GM08714 (cell line): Measurements from ENCODE around the gene CGB1.
A peak's percentile ranks its signal among the peaks of the same experiment; 100 is the strongest.
"Not testable (repeated sequence)": the region's sequence is repeated elsewhere in the genome, so short reads cannot be mapped to it uniquely, and the experiment has no call there.

ENCODE experiments used
- H3K4me3 ChIP-seq: fragments of 200-500 bp; sonication (Bioruptor generic); 2 replicates; pipeline ENCODE4 v1.5.1; 2014; ENCODE audit warnings: mild to moderate bottlenecking, low read length, inconsistent platforms
- ZNF274 ChIP-seq: IDR thresholded peaks from 2 replicates; pipeline ENCODE4 v1.6.1; 2012; ENCODE audit warnings: mild to moderate bottlenecking, low read depth, low read length

The CGB1 gene

DNA sequence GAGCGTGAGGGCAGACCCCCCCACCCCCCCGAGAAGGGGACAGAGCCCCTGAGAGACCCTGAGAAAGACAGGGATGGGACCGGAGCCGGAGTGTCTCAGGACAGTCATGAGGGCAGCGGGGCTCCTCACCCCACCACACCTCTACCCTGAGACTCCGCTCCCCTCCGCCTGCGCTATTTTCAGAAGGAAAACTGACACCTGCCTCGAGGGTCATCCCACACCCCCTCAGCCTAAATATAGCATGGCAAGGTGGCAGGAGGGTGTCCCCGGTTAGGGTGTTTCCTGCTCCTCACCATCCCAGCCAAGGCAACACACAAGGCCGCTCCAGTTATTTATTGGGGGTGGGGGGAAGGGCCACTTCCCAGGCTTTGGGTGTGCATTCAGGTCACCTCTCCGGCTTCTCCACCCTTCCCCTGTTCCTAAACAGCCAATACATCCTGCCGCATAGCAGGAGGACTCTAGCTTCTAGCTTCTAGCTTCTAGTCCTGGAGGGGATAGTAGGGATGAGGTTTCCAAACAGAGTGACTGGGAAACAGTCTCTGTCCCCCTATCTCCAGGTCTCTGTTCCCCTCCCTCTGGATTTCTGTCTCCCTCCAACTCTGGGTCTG, 29.3 kb upstream of the CGB1 start:
- no peak for TF ChIP-seq ZNF274
- no peak overlapping the region for H3K4me3 ChIP-seq

DNA sequence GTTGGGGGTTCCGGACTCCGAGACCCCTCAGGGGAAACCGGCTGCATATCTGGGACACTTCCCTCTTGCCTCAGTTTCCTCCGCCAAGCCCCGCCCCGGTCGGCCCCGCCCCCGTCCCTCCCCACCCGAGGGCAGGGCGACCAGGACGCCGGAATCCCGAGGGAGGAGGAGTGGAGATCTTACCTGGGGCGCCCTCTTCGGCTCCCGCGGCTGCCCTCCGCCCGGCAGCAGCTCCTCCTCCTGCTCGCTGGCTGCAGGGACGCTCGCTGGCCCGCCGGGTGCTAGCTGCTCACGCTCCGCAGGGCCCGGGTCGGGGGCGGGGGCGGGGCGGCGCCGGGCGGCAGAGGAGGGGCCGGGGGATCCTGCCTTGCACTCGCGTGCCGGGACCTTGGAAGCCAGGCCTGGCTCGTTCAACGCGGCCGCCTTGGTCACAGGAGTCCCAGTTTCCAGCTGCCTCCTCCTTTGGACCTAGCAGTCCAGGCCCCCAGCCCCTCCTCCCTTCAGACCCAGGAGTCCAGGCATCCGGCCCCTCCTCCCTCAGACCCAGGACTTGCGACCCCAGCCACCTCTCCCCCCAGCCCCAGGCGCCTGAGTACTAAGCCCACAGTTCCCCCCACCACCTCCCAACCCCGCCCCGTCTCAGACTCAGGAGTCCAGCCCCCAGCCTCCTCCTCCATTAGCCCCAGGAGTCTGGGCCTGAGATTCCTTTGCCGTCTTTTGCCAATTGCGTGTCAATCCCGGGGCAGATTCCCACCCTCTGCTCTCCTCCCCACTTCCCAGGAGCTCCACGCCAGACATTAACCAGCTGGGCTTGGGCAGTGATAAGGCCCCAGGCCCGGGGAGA, 28.3 kb upstream of the CGB1 start, which contains the start of gene NTF4:
Gene NTF4 (minus strand): TSS at position 51 of the 844 bp plus-strand sequence. CDS start 2,821 bp downstream, outside the sequence.
- no peak for TF ChIP-seq ZNF274
- no peak within 1 kb of the TSS for H3K4me3 ChIP-seq

DNA sequence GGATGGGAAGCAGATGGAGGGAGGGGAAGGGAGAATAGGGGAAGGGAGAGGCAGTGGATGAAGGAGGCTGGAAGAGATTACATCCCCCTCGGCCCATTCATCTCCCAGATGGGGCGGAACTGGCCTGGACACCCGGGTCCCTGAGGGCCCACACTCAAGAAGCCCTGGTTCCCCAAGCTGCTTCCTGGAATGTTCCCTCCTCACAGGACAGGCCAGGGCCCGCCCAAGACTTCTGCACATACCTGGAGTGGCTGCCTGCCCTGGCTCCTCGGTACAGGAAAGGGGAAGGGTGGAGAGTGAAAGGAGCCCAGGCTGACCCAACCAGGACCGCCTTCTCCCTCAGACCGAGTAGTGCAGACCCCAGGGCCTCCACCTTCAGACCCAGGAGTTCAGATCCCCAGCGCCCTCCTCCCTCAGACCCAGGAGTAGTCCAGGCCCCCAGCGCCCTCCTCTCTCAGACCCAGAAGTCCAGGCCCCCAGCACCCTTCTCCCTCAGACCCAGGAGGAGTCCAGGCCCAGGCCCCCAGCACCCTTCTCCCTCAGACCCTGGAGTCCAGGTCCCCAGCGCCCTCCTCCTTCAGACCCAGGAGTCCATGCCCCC, 27.4 kb upstream of the CGB1 start:
- TF ChIP-seq ZNF274: no peak
- H3K4me3 ChIP-seq: no peak overlapping the region

DNA sequence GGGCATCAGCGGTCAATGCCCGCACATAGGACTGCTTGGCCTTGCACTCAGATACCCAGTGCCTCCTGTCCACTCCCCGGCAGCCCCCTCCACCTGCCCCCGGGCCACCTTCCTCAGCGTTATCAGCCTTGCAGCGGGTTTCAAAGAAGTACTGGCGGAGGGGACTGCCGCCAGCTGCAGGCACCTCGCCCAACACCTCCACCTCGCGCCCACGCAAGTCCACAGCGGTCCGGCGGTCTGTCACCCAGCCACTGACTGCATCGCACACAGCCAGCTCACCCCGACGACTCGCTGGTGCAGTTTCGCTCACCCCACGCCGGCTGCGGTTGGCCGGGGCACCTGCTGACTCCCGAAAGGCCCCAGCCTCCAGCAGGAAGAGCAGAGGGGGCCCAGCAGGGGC, 24.8 kb upstream of the CGB1 start:
- TF ChIP-seq ZNF274: no peak
- H3K4me3 ChIP-seq: no peak overlapping the region

DNA sequence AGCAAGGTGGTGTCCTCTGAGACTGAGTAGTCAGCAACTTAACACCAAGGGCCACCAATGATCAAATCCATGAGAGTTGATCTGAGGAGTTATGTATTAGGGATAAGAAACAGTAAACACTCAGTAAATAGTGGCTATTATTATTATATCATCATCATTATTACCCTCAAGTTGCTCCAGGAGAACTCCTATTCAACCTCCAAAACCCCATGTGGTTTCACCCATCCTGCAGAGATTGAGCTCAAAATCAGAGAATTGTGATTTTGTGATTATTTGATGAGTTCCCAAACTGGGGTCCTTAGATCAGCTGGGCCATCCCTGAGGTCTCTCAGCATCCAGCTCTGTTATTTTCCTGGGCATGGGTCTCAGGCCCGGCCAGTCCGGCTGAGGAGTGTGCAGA, 24.3 kb upstream of the CGB1 start:
- TF ChIP-seq ZNF274: no peak
- no peak overlapping the region for H3K4me3 ChIP-seq

DNA sequence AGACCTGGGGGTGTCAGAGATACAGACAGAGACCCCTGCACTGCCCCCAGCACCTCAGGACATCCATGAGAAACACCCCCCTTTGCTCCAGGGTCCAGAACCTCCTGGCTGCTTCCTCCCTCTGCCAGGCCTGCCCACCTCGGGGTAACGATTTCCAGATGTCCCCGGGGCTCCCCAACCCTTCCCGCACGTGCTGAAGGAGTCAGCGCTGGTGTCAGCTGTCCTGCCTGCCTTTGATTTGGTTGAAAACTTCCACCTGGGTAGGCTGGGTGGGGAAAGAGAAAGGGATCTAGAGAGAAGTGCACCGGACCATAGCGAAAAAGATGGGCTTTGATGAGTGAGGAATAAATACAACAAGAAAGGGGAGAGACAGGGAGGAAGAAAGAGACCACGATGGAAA, 22.4 kb upstream of the CGB1 start:
- H3K4me3 ChIP-seq: no peak overlapping the region
- no peak for TF ChIP-seq ZNF274

DNA sequence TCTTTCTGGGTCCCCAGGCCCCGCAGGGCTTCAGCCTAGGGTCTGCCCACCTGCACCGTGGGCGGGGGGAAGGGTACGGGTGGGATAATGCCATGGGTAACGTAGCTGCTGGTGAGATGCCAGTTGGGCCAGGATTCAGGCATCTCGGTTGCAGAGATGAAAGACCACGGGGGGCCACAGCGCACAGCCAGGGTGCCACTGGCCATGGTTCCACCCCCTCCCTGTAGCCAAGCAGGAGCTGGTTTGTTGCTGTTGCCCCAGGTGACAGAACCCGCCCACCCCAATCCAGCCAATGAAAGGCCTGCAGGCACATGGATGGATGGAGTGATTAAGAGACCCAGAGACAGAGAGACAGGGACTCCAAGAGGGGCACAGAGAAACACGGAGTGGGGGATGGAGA, 21.9 kb upstream of the CGB1 start:
- TF ChIP-seq ZNF274: no peak
- H3K4me3 ChIP-seq: no peak overlapping the region

DNA sequence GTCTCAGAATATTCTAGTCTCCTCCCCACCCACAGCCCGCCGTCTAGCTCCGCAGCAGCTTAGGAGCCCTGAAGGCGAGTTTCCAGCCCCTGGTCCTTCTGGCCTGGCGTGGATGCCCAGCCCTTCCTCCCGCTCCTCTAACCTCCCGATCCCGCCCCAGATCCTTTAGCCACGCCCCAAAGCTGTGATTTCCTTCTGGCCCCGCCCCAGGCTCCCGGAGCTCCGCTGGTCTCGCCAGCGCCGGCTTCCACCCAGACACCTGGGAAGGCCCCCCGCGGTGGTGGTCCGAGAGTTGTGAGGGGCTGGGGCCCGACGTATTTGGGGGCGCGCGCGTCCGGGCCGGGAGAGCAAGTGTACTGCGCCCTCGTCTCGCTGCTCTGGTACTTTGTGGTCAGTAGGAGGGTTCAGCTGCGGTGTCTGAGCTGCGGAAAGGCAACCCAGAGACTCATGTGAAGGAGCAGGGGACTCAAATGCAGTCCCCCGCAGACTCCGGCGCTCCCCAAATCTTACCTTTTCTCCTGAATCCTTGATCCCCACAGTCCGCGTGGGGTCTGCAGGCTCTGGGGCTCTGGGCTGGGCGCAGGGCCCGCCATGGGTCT, 21.0 kb upstream of the CGB1 start, which contains the start of gene CGB7:
Gene CGB7 (minus strand): TSS at position 114 of the 599 bp plus-strand sequence. CDS start 2,374 bp downstream, outside the sequence.
- no peak for TF ChIP-seq ZNF274
- no peak within 1 kb of the TSS; the same call in 1 of the 2 replicates for H3K4me3 ChIP-seq

DNA sequence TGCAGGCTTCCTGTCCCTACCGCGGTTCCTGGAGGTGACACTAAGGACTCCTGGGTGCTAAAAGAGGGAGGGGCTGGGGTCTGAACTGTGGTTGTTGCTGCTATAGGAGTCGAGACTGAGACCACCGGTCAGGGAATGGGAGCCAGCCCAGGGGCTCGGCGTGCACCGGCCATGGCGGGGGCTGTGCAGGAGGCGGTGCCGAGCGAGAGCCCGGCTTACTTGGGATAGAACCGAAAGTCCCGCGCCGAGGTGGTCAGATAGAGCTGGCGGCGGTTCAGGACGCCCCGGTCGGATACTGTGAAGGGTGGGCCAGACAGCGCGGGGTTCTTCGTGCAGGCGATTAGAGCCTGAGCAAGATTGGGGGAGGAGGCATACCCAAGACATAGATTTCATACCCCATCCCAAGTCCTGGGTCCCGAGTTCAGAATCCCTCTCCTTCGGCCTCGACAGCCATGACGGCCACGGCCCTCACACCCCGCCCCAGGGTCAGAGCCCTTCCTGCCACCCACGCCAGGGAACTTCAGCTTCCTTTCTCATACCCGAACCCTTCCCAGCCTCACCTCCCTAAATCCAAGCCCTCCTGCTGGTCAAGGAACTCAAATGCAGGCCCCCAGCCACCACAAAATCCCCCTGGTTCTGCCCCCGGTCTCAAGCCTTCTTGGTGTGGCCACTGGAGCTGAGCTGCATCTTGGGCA, 20.4 kb upstream of the CGB1 start:
- H3K4me3 ChIP-seq: not testable (repeated sequence)

DNA sequence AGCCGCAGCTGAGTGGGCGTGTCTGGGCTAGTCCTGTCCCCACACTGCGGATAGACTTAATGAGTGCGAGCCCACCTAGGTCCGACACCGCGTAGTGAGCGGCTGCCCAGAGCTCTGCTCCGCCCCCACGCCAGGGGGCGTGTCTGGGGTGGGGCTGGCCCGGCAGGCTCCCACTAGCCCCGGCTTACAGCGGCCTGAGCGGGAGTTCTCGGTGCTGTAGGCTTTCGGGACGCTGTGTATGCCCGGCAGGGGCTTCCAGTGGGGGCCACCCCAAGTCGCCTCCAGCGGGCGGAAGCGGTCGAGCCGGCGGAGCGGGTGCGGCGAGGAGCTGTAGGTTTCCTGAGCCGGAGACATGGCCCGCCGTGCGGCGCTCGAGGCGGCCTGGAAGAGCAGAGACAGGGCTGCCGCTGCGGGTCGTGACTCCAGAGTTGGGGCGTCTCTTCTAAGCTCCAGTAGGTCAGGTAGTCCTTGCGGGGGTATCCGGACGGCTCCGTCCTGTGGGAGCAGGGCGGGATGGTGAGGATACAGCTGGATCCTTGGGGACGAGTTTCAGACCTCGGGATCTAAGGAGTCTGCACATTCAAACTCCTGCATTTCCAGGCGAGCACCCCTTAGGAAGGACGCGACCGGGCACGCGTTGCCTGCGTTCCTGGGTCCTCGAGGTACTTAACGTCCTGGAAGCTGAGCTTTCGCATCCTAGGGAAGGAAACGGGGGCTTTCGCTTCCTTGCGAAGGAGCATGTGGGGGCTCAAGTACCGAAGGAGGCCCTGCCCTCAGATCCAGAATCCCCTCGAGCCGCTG, 19.6 kb upstream of the CGB1 start:
- peak overlapping the region; percentile 18; the same call in 1 of the 2 replicates for H3K4me3 ChIP-seq
- no peak for TF ChIP-seq ZNF274

DNA sequence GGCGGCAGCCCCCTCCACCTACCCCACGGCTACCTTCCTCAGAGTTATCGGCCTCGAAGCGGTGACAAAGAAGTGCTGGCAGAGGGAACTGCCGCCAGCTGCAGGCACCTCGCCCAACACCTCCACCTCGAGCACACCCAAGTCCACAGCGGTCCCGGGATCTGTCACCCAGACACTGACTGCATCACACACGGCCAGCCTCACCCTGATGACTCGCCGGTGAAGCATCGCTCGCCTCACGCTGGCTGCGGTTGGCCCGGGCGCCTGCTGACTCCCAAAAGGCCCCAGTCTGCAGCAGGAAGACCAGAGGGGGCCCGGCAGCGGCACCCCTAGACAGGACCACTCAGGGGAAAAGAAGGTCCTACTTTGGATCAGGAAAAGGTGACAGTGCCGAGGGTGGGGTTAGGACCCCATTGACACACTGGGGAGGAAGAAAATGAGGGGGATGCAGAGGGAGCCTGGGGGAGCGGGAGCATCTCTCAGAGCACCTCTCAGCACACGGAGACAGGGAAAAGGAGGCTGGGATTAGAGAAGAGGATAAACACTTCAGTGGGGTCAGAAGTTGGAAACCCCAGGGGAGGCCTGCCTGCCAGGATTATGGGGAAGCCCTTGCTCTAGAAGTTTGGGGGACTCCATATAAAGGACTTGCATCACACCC, 13.8 kb upstream of the CGB1 start:
- H3K4me3 ChIP-seq: not testable (repeated sequence)

DNA sequence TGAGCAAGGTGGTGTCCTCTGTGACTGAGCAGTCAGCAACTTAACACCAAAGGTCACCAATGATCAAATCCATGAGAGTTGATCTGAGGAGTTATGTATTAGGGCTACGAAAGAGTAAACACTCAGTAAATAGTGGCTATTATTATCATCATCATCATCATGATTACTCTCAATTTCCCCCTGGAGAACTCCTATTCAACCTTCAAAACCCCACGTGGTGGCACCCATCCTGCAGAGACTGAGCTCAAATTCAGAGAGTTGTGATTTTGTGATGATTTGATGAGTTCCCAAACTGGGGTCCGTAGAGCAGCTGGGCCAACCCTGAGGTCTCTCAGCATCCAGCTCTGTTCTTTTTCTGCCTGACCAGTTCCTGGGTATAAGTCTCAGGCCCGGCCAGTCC, 13.1 kb upstream of the CGB1 start:
- H3K4me3 ChIP-seq: not testable (repeated sequence)

DNA sequence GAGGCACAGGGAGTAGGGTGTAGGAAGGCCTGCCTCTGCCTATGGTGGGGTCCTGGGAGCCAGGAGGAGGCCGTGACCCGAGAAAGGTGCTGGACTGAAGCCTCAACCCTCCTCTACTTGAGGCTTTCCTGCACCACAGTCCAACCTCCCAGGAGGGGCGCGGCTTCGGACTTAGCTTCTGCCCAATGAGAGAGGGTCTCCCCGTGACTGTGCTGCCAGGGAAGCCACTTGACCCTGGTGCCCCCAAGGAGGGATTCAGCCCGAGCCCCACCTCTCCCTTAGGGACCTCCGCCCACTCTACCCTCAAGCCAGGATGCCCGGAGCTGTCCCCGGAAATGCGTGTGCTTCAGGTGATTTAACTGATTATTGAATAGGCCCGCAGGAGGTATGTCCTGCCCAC, 12.3 kb upstream of the CGB1 start, which contains the start of gene CGB8:
Gene CGB8 (minus strand): TSS at position 101 of the 400 bp plus-strand sequence. CDS start 372 bp downstream, outside the sequence.
- H3K4me3 ChIP-seq: not testable (repeated sequence)

DNA sequence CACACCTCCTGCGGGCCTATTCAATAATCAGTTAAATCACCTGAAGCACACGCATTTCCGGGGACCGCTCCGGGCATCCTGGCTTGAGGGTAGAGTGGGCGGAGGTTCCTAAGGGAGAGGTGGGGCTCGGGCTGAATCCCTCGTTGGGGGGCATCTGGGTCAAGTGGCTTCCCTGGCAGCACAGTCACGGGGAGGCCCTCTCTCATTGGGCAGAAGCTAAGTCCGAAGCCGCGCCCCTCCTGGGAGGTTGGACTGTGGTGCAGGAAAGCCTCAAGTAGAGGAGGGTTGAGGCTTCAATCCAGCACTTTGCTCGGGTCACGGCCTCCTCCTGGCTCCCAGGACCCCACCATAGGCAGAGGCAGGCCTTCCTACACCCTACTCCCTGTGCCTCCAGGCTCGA, 6.9 kb upstream of the CGB1 start, which contains the start of gene CGB5:
Gene CGB5 (plus strand): TSS at position 301 of the 400 bp plus-strand sequence. CDS start 362 bp downstream, outside the sequence.
- not testable (repeated sequence) for H3K4me3 ChIP-seq

DNA sequence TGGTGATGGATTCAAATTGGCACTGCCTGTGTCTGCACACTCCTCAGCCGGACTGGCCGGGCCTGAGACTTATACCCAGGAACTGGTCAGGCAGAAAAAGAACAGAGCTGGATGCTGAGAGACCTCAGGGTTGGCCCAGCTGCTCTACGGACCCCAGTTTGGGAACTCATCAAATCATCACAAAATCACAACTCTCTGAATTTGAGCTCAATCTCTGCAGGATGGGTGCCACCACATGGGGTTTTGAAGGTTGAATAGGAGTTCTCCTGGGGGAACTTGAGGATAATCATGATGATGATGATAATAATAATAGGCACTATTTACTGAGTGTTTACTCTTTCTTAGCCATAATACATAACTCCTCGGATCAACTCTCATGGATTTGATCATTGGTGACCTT, 6.0 kb upstream of the CGB1 start:
- H3K4me3 ChIP-seq: not testable (repeated sequence)
